ENCODE results near the gene SPIRE1. TPM values are rescaled to one million over a fixed set of nuclear protein-coding genes. Genes with fewer than 3 reads are reported as not detected.

Gene SPIRE1
- total and polyA plus RNA-seq, 2 of the 4 experiments (the other 2 are of a cell fraction) = 11.6 to 31.4 TPM

DNA sequence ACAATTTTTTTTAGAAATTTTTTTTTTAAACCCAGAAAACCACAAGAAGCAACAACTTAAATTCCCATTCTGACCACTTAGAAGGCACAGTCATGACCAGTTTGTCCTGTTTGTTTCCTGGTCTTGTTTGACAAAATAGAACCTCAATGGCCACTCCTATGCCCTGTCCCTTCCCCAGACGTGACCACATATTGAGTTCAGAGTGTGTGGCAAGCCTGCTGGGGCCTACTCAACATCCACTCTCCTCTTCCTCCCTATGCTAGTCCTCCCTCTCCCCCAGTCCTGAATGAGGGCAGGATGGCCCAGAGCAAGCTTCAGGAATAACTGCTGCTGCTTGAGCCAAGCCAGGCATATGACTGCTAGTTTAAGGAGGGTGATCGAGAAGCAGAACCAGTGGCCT lies 160.6 kb downstream of the SPIRE1 start:
- H3K9me3 ChIP-seq (ENCODE audit: control insufficient read depth, insufficient read depth, low read length) = no peaks in the 10 kb centered on the region
- WGBS, 2 experiments (ENCODE audit: extremely low coverage in 2 of 2, insufficient read length in 1 of 2) = no CpG with 5 or more reads among the region's 2 CpGs
- no peak overlapping the region for H2AK9ac ChIP-seq (replicated peaks; ENCODE audit: low read depth, low read length, poor library complexity)
- no peak overlapping the region for H4K5ac ChIP-seq (ENCODE audit: low read depth, low read length)
- H2BK20ac ChIP-seq (ENCODE audit: low read depth, low read length) = no peak overlapping the region
- CTCF ChIA-PET = no interaction called here
- intact Hi-C loops (cut with micrococcal nuclease) = no loop called here
- no peaks in the 10 kb centered on the region for H3K27me3 ChIP-seq (ENCODE audit: control insufficient read depth, insufficient read depth, low read length)
- H4K8ac ChIP-seq (ENCODE audit: low read depth in 2 of 2, low read length in 2 of 2) = no peak overlapping the region
- TF ChIP-seq, protein P1, sequence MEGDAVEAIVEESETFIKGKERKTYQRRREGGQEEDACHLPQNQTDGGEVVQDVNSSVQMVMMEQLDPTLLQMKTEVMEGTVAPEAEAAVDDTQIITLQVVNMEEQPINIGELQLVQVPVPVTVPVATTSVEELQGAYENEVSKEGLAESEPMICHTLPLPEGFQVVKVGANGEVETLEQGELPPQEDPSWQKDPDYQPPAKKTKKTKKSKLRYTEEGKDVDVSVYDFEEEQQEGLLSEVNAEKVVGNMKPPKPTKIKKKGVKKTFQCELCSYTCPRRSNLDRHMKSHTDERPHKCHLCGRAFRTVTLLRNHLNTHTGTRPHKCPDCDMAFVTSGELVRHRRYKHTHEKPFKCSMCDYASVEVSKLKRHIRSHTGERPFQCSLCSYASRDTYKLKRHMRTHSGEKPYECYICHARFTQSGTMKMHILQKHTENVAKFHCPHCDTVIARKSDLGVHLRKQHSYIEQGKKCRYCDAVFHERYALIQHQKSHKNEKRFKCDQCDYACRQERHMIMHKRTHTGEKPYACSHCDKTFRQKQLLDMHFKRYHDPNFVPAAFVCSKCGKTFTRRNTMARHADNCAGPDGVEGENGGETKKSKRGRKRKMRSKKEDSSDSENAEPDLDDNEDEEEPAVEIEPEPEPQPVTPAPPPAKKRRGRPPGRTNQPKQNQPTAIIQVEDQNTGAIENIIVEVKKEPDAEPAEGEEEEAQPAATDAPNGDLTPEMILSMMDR (conservative IDR thresholded peaks at IDR 0.05; ENCODE audit: low read depth, low read length) = no peak
- DNase-seq (no peak), ATAC-seq (ENCODE audit: low read depth) (no peak)
- no peak overlapping the region for H3K4me2 ChIP-seq (ENCODE audit: low read depth, low read length)
- no peak overlapping the region for H3K4me3 ChIP-seq (ENCODE audit: insufficient read depth, low read depth, low read length)
- no peaks in the 10 kb centered on the region for H3K4me1 ChIP-seq (ENCODE audit: control insufficient read depth, insufficient read depth, low read length)
- H4K20me1 ChIP-seq (ENCODE audit: insufficient read depth, low read length) = no peaks in the 10 kb centered on the region
- no peak overlapping the region for H3K27ac ChIP-seq (ENCODE audit: insufficient read depth, low read length)
- H3K23ac ChIP-seq (ENCODE audit: low read depth, low read length) = no peak overlapping the region
- no peak overlapping the region for H2BK15ac ChIP-seq (ENCODE audit: low read depth, low read length)
- H4K91ac ChIP-seq (ENCODE audit: insufficient read depth, low read depth, low read length) = no peak overlapping the region
- no peak overlapping the region for H2BK5ac ChIP-seq (ENCODE audit: low read depth, low read length, poor library complexity, severe bottlenecking)
- no peak overlapping the region for H3K9ac ChIP-seq (ENCODE audit: low read depth, low read length)
- no peak overlapping the region for H2AFZ ChIP-seq (replicated peaks; ENCODE audit: low read length, poor library complexity)
- POLR2A ChIA-PET (ENCODE audit: unreplicated experiment) = no interaction called here
- no peak overlapping the region for H2BK120ac ChIP-seq (ENCODE audit: low read depth, low read length)
- peaks cover 0 to 3% of the 10 kb centered on the region in 2 experiments; a peak in 1 of 4 replicates for H3K79me1 ChIP-seq (ENCODE audit: low read depth in 1 of 2, low read length in 2 of 2)
- H3K4ac ChIP-seq (ENCODE audit: low read depth, low read length) = no peak overlapping the region
- H3K36me3 ChIP-seq (ENCODE audit: control insufficient read depth, insufficient read depth, low read length) = peaks cover 6% of the 10 kb centered on the region
- in situ Hi-C loops (cut with MboI; ENCODE audit: low sequenced_read_pairs) = no loop called here
- no peaks in the 10 kb centered on the region; the same call in 1 of the 2 replicates for H3K9me1 ChIP-seq (ENCODE audit: insufficient read depth, low read length)
- no peak overlapping the region for H3K56ac ChIP-seq (ENCODE audit: extremely low read depth, insufficient read depth, low read length)
- dilution Hi-C loops (cut with HindIII; ENCODE audit: low sequenced_read_pairs, unreplicated experiment) = no loop called here
- H2AK5ac ChIP-seq (ENCODE audit: low read depth, low read length) = no peak overlapping the region
- no TSS peak for BruUV-seq (replicated peaks)
- no peak overlapping the region for H3K14ac ChIP-seq (replicated peaks; ENCODE audit: low read depth, low read length)
- no peak overlapping the region for H3K18ac ChIP-seq (ENCODE audit: low read depth, low read length)

Data from IMR-90 (cell line).